Measurements from ENCODE around the gene EMILIN3.

The EMILIN3 gene

GRCh38 chr20:41348430-41349172, 18.0 kb downstream of the EMILIN3 start:
- DNase-seq: no peak

GRCh38 chr20:41347523-41348429, 18.8 kb downstream of the EMILIN3 start:
- no peak for DNase-seq

GRCh38 chr20:41345729-41346067, 20.9 kb downstream of the EMILIN3 start:
- no peak for DNase-seq

GRCh38 chr20:41344938-41345728, 21.5 kb downstream of the EMILIN3 start:
- no peak for DNase-seq

- no peak for DNase-seq
Measured at GRCh38 chr20:41344477-41344876, 22.1 kb downstream of the EMILIN3 start.

- DNase-seq: no peak
Measured at GRCh38 chr20:41342474-41343464, 23.8 kb downstream of the EMILIN3 start.

- DNase-seq: peak; percentile 77
Measured at GRCh38 chr20:41340327-41341055, 26.1 kb downstream of the EMILIN3 start, which contains the start of gene LPIN3. Gene LPIN3, plus strand, starts transcription at chr20:41340821. Its CDS starts 4,983 bp downstream, at chr20:41345804.

GRCh38 chr20:41339957-41340326, 26.7 kb downstream of the EMILIN3 start:
- DNase-seq: peak; percentile 85

GRCh38 chr20:41336711-41337492, 29.7 kb downstream of the EMILIN3 start:
- DNase-seq: no peak

GRCh38 chr20:41335591-41335990, 31.0 kb downstream of the EMILIN3 start:
- DNase-seq: no peak

- no peak for DNase-seq
Measured at GRCh38 chr20:41334443-41335421, 31.9 kb downstream of the EMILIN3 start.

GRCh38 chr20:41334036-41334435, 32.6 kb downstream of the EMILIN3 start:
- DNase-seq: no peak

- no peak for DNase-seq
Measured at GRCh38 chr20:41331731-41332130, 34.9 kb downstream of the EMILIN3 start.

GRCh38 chr20:41330941-41331340, 35.7 kb downstream of the EMILIN3 start:
- DNase-seq: no peak

- DNase-seq: no peak
Measured at GRCh38 chr20:41330343-41330720, 36.3 kb downstream of the EMILIN3 start.

- peak; percentile 41 for DNase-seq
Measured at GRCh38 chr20:41329435-41330342, 36.9 kb downstream of the EMILIN3 start.

GRCh38 chr20:41327178-41327577, 39.4 kb downstream of the EMILIN3 start:
- DNase-seq: no peak

- DNase-seq: no peak
Measured at GRCh38 chr20:41320976-41321375, 45.6 kb downstream of the EMILIN3 start.
